C4-2B (cell line): ENCODE data around the gene KRTAP12-4.
"Not testable (repeated sequence)": the region's sequence is repeated elsewhere in the genome, so short reads cannot be mapped to it uniquely, and the experiment has no call there.

Experiments
- CTCF ChIP-seq: fragments of 450-650 bp; conservative IDR thresholded peaks from 2 replicates; pipeline ENCODE4 v1.5.1; 2017; ENCODE audit warnings: mild to moderate bottlenecking
- ZFX ChIP-seq: fragments of 450-650 bp; IDR thresholded peaks from 2 replicates; pipeline ENCODE4 v1.6.1; 2017

- TF ChIP-seq CTCF, ZFX: not testable (repeated sequence)
Measured at GRCh38 chr21:44646366-44647221, 7.9 kb downstream of the KRTAP12-4 start, which contains the start of gene KRTAP10-11.
